Esophagus squamous epithelium (tissue), 4 donors: ENCODE measurements around the gene HMX3.

Experiments used
- POLR2A ChIP-seq, 4 donors: fragments of 450-650 bp; IDR thresholded peaks; one replicate each; pipeline ENCODE4 v1.6.1; 2017; ENCODE audit warnings: antibody characterized with exemption in 4 of 4, mild to moderate bottlenecking in 4 of 4, moderate library complexity in 3 of 4
- TF ChIP-seq, protein P1 (sequence below), 6 experiments: fragments of 450-650 bp in 4 of 6; fragments of 200-600 bp in 2 of 6; sonication (generic) in 2 of 6; IDR thresholded peaks; one replicate each; pipeline ENCODE4 v1.5.1; 2016 to 2019; ENCODE audit warnings: antibody characterized with exemption in 6 of 6, mild to moderate bottlenecking in 4 of 6, moderate library complexity in 4 of 6

DNA sequence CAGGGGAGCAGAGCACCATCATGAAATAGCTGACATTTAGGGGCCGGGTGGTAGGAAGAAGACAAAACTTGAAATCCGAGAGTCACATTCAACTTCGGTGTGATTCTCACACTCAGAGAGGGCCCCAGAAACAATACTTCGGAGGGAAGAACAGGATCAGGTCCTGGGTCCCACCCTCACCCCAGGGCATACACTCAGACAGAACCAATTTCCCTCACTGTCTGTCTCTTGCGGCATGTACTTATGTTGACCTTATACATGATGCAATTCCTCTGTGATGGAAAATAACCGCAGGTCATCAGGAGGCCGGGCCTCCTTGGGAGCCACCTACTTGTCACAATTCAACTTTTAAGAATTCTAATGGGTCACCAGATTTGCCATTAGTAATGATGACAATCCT lies 26.3 kb upstream of the HMX3 start:
- TF ChIP-seq, protein P1, sequence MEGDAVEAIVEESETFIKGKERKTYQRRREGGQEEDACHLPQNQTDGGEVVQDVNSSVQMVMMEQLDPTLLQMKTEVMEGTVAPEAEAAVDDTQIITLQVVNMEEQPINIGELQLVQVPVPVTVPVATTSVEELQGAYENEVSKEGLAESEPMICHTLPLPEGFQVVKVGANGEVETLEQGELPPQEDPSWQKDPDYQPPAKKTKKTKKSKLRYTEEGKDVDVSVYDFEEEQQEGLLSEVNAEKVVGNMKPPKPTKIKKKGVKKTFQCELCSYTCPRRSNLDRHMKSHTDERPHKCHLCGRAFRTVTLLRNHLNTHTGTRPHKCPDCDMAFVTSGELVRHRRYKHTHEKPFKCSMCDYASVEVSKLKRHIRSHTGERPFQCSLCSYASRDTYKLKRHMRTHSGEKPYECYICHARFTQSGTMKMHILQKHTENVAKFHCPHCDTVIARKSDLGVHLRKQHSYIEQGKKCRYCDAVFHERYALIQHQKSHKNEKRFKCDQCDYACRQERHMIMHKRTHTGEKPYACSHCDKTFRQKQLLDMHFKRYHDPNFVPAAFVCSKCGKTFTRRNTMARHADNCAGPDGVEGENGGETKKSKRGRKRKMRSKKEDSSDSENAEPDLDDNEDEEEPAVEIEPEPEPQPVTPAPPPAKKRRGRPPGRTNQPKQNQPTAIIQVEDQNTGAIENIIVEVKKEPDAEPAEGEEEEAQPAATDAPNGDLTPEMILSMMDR (IDR thresholded peaks at IDR 0.05) = no peak
- no peak for TF ChIP-seq POLR2A (IDR thresholded peaks at IDR 0.05)
